Erythroblast (primary cell): ENCODE measurements around the gene SDF4.

Experiments used
- GATA1 ChIP-seq: IDR thresholded peaks from 2 replicates; pipeline ENCODE4 v1.6.1; 2011; ENCODE audit warnings: low read depth, mild to moderate bottlenecking, control low read depth, low read length, moderate library complexity
- POLR2A ChIP-seq: IDR thresholded peaks from 2 replicates; pipeline ENCODE4 v1.6.1; 2011; ENCODE audit warnings: mild to moderate bottlenecking, low read length

DNA sequence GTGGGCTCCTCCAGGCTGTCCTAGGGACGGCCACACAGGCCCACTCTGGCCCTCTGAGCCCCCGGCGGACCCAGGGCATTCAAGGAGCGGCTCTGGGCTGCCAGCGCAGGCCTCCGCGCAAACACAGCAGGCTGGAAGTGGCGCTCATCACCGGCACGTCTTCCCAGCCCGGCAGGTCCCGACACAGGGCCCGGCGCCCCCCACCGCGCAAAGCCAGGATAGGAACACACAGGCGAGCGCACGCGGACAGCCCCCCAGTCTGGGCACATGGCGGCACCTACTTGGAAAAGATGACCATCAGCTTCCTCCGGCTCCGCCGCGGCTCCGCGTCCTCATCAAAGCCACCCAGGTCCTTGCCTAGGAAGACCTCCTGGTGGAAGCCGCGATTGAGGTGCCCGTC is 3.6 kb downstream of the SDF4 start:
- TF ChIP-seq POLR2A (no peak), GATA1 (no peak)
